GM19438 (cell line): ENCODE measurements around the gene DCAF15.
"Not testable (repeated sequence)": the region's sequence is repeated elsewhere in the genome, so short reads cannot be mapped to it uniquely, and the experiment has no call there.

Experiments
- ATAC-seq: cut with Tn5 transposase; IDR thresholded peaks from one replicate; pipeline ENCODE4 v1.9.1; 2021; ENCODE audit warnings: low read depth; ENCODE audit not compliant: unreplicated experiment

The DCAF15 gene

GRCh38 chr19:13958043-13958442 lies 5.7 kb downstream of the DCAF15 start:
- ATAC-seq, result no peak

GRCh38 chr19:13959141-13959961 lies 7.0 kb downstream of the DCAF15 start:
- ATAC-seq, result no peak

GRCh38 chr19:13959962-13960862 lies 7.9 kb downstream of the DCAF15 start:
- no peak for ATAC-seq

- no peak for ATAC-seq
Measured at GRCh38 chr19:13960863-13961784, 8.8 kb downstream of the DCAF15 start.

GRCh38 chr19:13961826-13962698 lies 9.8 kb downstream of the DCAF15 start:
- ATAC-seq, result no peak

- no peak for ATAC-seq
Measured at GRCh38 chr19:13962699-13963602, 10.6 kb downstream of the DCAF15 start.

GRCh38 chr19:13963603-13964105 lies 11.3 kb downstream of the DCAF15 start:
- ATAC-seq, result no peak

- no peak for ATAC-seq
Measured at GRCh38 chr19:13964776-13965175, 12.5 kb downstream of the DCAF15 start.

GRCh38 chr19:13965377-13965896 lies 13.1 kb downstream of the DCAF15 start:
- no peak for ATAC-seq

GRCh38 chr19:13965926-13966683 lies 13.8 kb downstream of the DCAF15 start:
- ATAC-seq, result no peak

GRCh38 chr19:13966684-13967128 lies 14.4 kb downstream of the DCAF15 start:
- no peak for ATAC-seq

- not testable (repeated sequence) for ATAC-seq
Measured at GRCh38 chr19:13967206-13967605, 14.9 kb downstream of the DCAF15 start.

- no peak for ATAC-seq
Measured at GRCh38 chr19:13968383-13968935, 16.1 kb downstream of the DCAF15 start.

- no peak for ATAC-seq
Measured at GRCh38 chr19:13968999-13969398, 16.7 kb downstream of the DCAF15 start.

- no peak for ATAC-seq
Measured at GRCh38 chr19:13969897-13970296, 17.6 kb downstream of the DCAF15 start.

- not testable (repeated sequence) for ATAC-seq
Measured at GRCh38 chr19:13971868-13972267, 19.6 kb downstream of the DCAF15 start.
